Upper lobe of left lung (tissue), 6 donors: ENCODE data around the gene SLC22A3. TPM values are rescaled to one million over a fixed set of nuclear protein-coding genes. Genes with fewer than 3 reads are reported as not detected.

Source experiments
- ATAC-seq, 2 donors: fragments of 200-7000 bp; cut with Tn5 transposase; one replicate each; pipeline ENCODE4 v1.9.1; 2022; ENCODE audit warnings: mild to moderate bottlenecking in 2 of 2, moderate library complexity in 2 of 2; ENCODE audit not compliant: low FRiP score in 2 of 2
- DNase-seq, 2 donors: peaks; one replicate each; pipeline ENCODE4 v3.0.0-alpha.2; 2019 to 2020
- H3K27ac ChIP-seq, 4 donors: fragments of 200-600 bp; sonication (generic); one replicate each; pipeline ENCODE4 v1.5.1; 2016 to 2019
- H3K27me3 ChIP-seq, 4 donors: fragments of 200-600 bp; sonication (generic); one replicate each; pipeline ENCODE4 v1.5.1; 2017 to 2019
- H3K36me3 ChIP-seq, 4 donors: fragments of 200-600 bp; sonication (generic); one replicate each; pipeline ENCODE4 v1.5.1; 2016 to 2019
- H3K4me1 ChIP-seq, 4 donors: fragments of 200-600 bp; sonication (generic); one replicate each; pipeline ENCODE4 v1.5.1; 2018 to 2019
- H3K4me3 ChIP-seq, 4 donors: fragments of 200-600 bp; sonication (generic); one replicate each; pipeline ENCODE4 v1.5.1; 2017 to 2019; ENCODE audit warnings: mild to moderate bottlenecking in 2 of 4, moderate library complexity in 1 of 4
- H3K9me3 ChIP-seq, 4 donors: fragments of 200-600 bp; sonication (generic); one replicate each; pipeline ENCODE4 v1.5.1; 2018 to 2019
- EP300 ChIP-seq, 4 donors: sonication (generic); formaldehyde crosslinking; IDR thresholded peaks; one replicate each; pipeline ENCODE4 v1.5.1; 2017; ENCODE audit warnings: antibody characterized with exemption in 4 of 4, control low read depth in 2 of 4
- POLR2A ChIP-seq, 4 donors: fragments of 450-650 bp; IDR thresholded peaks; one replicate each; pipeline ENCODE4 v1.5.1; 2016 to 2017; ENCODE audit warnings: antibody characterized with exemption in 4 of 4, mild to moderate bottlenecking in 2 of 4
- POLR2AphosphoS5 ChIP-seq, 2 donors: sonication (generic); formaldehyde crosslinking; IDR thresholded peaks; one replicate each; pipeline ENCODE4 v1.5.1; 2017; ENCODE audit warnings: antibody characterized with exemption in 2 of 2
- WGBS, 2 donors: methylation state at CpG; one replicate each; pipeline ENCODE4 v1.1.5; 2017 to 2018; 5-methylcytosine and 5-hydroxymethylcytosine counted together
- total RNA-seq, 6 donors: library from RNA; depleted of rRNA in 4 of 6; stranded (reverse); fragments of >200 nt in 4 of 6; gene quantifications; one replicate each; pipeline versions ENCODE4 v1.1.0 to v1.2.1, GENCODE V29; 2016 to 2021
- TF ChIP-seq, protein P1 (sequence below), 6 experiments: fragments of 450-650 bp in 4 of 6; fragments of 200-600 bp in 2 of 6; sonication (generic) in 2 of 6; IDR thresholded peaks; one replicate each; pipeline ENCODE4 v1.5.1; 2016 to 2019; ENCODE audit warnings: antibody characterized with exemption in 6 of 6
- donor health status: DM: no; HTN: no; CAD: no; lungs with moderate emphysema.
- donor health status: DM: no; HTN: yes; CAD: no; lungs with severe emphysema.

SLC22A3 gene
- total RNA-seq, 6 donors from 2014 or later = 17.7 to 68.1 (median 44.8) TPM

DNA sequence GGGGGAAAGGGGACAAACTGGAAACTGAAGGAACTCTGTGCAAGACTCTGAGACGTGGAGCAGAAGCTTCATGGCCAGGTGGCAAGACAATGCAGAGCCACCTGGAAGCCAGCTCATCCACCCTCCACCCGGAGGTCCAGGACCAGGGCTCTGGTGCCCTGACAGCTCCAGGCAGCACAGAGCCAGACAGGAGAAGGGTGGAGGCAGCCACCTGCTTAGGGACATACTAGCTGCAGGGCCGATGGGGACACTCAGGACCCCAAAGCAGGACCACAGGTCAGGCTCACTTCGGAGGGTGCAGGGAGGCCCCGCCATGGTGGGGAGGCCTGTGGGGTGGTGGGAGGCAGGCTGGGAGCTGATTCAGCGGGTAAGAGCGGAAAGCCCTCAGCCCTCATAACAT lies 19.0 kb upstream of the SLC22A3 start:
- DNase-seq (peak in 1 of 2 donors; percentile 48), ATAC-seq (no peak)
- WGBS, 2 donors = 80 to 85% methylated on average over 6 to 7 of the region's 7 CpGs

DNA sequence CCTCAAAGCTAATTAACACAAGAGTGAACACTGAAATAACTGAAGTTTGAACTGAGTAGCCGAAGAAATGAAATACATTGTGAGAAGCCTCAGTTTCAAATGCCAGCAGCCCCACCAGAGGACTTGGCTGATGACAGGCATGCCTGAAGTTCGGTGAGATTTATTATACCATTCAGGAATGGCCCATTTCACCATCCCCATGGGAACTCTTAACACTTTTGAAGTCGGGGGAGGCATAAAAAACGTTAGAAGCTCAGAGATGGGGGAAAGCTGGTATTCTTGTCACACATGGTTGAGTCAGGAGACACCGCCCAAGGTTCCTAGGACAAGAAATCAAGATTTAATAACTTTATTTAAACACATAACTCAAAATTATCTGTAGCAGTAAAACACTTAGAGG lies 17.6 kb upstream of the SLC22A3 start:
- 61 to 72% methylated on average over 5 of the region's 5 CpGs for WGBS, 2 donors
- Histone ChIP-seq H3K4me1 (no peaks in the 10 kb centered on the region), H3K9me3 (no peaks in the 10 kb centered on the region), H3K4me3 (no peak overlapping the region), H3K27ac (no peak overlapping the region), H3K27me3 (no peaks in the 10 kb centered on the region), H3K36me3 (no peaks in the 10 kb centered on the region)
- DNase-seq (no peak), ATAC-seq (no peak)
- TF ChIP-seq POLR2A (IDR thresholded peaks at IDR 0.05) (no peak), EP300 (IDR thresholded peaks at IDR 0.05) (no peak), POLR2AphosphoS5 (IDR thresholded peaks at IDR 0.05) (no peak)
- TF ChIP-seq, protein P1, sequence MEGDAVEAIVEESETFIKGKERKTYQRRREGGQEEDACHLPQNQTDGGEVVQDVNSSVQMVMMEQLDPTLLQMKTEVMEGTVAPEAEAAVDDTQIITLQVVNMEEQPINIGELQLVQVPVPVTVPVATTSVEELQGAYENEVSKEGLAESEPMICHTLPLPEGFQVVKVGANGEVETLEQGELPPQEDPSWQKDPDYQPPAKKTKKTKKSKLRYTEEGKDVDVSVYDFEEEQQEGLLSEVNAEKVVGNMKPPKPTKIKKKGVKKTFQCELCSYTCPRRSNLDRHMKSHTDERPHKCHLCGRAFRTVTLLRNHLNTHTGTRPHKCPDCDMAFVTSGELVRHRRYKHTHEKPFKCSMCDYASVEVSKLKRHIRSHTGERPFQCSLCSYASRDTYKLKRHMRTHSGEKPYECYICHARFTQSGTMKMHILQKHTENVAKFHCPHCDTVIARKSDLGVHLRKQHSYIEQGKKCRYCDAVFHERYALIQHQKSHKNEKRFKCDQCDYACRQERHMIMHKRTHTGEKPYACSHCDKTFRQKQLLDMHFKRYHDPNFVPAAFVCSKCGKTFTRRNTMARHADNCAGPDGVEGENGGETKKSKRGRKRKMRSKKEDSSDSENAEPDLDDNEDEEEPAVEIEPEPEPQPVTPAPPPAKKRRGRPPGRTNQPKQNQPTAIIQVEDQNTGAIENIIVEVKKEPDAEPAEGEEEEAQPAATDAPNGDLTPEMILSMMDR (IDR thresholded peaks at IDR 0.05) = no peak

More for the DNA sequence above, 19.0 kb upstream of the SLC22A3 start:
- Histone ChIP-seq H3K27me3 (no peaks in the 10 kb centered on the region), H3K27ac (no peak overlapping the region), H3K36me3 (no peaks in the 10 kb centered on the region), H3K4me1 (no peaks in the 10 kb centered on the region), H3K9me3 (no peaks in the 10 kb centered on the region), H3K4me3 (no peak overlapping the region)
- TF ChIP-seq POLR2A (IDR thresholded peaks at IDR 0.05) = no peak
- TF ChIP-seq EP300 (IDR thresholded peaks at IDR 0.05) = no peak
- TF ChIP-seq POLR2AphosphoS5 (IDR thresholded peaks at IDR 0.05) = no peak
- TF ChIP-seq, protein P1 (IDR thresholded peaks at IDR 0.05) = no peak

DNA sequence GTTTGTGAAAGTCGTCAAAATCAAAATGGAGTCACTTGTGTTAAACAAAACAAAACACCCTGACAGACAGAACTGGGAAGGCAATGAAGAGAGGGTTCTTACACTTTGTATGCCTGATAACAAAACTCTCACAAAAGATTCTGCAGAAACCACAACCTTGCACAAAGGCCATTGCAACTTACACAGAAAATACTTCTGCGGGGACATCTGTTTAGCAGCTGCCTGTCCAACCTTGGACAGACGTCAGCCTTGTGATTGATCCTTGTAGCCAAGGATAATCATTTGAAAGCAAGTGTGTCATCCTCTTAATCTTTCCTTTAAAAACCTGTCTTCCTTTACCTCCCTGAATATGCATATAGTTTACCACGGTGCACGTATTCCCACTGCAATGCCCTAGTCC lies 17.0 kb upstream of the SLC22A3 start:
- no peak overlapping the region for H3K27ac ChIP-seq
- no peak for ATAC-seq
- 73 to 82% methylated on average over 5 of the region's 5 CpGs for WGBS, 2 donors
- DNase-seq = no peak
- no peaks in the 10 kb centered on the region for H3K27me3 ChIP-seq
- H3K9me3 ChIP-seq = no peaks in the 10 kb centered on the region
- TF ChIP-seq POLR2AphosphoS5 (IDR thresholded peaks at IDR 0.05) (no peak), POLR2A (IDR thresholded peaks at IDR 0.05) (no peak), EP300 (IDR thresholded peaks at IDR 0.05) (no peak)
- TF ChIP-seq, protein P1 (IDR thresholded peaks at IDR 0.05) = no peak
- H3K4me3 ChIP-seq = no peak overlapping the region
- no peaks in the 10 kb centered on the region for H3K4me1 ChIP-seq
- H3K36me3 ChIP-seq = no peaks in the 10 kb centered on the region

DNA sequence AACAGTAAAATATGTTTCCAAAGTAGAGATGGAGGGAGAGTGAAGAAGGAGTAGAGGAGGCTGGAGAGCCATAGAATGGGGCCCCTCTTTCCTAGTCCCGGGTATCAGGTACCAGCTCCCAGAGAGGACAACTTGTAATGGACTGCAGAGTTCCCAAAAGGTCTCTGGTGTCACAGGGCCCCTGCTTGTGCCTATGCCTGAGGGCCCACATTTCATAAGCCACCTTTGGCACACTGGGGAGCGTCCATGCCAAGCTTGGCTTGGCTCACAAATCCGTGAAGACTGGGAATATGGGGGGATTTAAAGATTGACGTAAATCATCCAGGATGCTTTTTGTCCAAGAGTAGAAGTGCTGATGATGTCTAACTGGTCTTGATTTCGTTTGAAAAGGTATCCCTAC lies 16.4 kb upstream of the SLC22A3 start:
- DNase-seq (no peak), ATAC-seq (no peak)
- Histone ChIP-seq H3K4me3 (no peak overlapping the region), H3K9me3 (no peaks in the 10 kb centered on the region), H3K36me3 (no peaks in the 10 kb centered on the region), H3K4me1 (no peaks in the 10 kb centered on the region), H3K27me3 (no peaks in the 10 kb centered on the region), H3K27ac (no peak overlapping the region)
- no peak for TF ChIP-seq POLR2A (IDR thresholded peaks at IDR 0.05)
- TF ChIP-seq, protein P1 (IDR thresholded peaks at IDR 0.05) = no peak
- no peak for TF ChIP-seq EP300 (IDR thresholded peaks at IDR 0.05)
- no peak for TF ChIP-seq POLR2AphosphoS5 (IDR thresholded peaks at IDR 0.05)
- WGBS, 2 donors = 72 to 78% methylated on average over 5 of the region's 5 CpGs

DNA sequence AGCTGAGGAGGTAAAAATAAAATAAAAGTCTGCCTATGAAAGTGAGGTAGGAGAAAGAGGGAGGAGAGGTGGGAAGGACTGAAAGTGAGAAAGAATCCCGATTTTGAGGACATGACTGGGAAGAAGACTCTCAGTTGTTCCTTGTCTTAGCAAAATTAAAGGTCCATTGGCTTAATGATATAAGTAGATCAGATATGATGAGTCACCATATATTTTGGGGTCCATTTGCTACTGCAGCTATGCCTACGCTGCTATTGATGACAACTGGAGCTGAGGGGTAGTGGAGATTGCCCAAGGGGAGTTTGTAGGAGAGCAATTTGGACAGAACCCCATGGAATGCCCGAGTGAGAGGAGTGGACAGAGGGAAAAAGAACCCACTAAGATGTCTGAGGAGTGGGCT lies 15.1 kb upstream of the SLC22A3 start:
- no peaks in the 10 kb centered on the region for H3K4me1 ChIP-seq
- TF ChIP-seq, protein P1 (IDR thresholded peaks at IDR 0.05) = no peak
- TF ChIP-seq POLR2AphosphoS5 (IDR thresholded peaks at IDR 0.05) (no peak), EP300 (IDR thresholded peaks at IDR 0.05) (no peak), POLR2A (IDR thresholded peaks at IDR 0.05) (no peak)
- DNase-seq (no peak), ATAC-seq (no peak)
- no peak overlapping the region for H3K4me3 ChIP-seq
- H3K27me3 ChIP-seq = no peaks in the 10 kb centered on the region
- no peaks in the 10 kb centered on the region for H3K36me3 ChIP-seq
- 65 to 80% methylated on average over 3 of the region's 3 CpGs for WGBS, 2 donors
- no peak overlapping the region for H3K27ac ChIP-seq
- no peaks in the 10 kb centered on the region for H3K9me3 ChIP-seq
